ENCODE results near the gene MED23. TPM values are rescaled to one million over a fixed set of nuclear protein-coding genes. Genes with fewer than 3 reads are reported as not detected.

The MED23 gene
- polyA plus RNA-seq, 1 of the 3 experiments (the other 2 are of a cell fraction) = 10.1 TPM

- TF ChIP-seq ELF1 (IDR thresholded peaks at IDR 0.05) = no peak
- TF ChIP-seq FOSL2 (IDR thresholded peaks at IDR 0.05; ENCODE audit: borderline replicate concordance, low read depth) = no peak
- TF ChIP-seq FOXJ3 (CRISPR knock-in tag; IDR thresholded peaks at IDR 0.05) = no peak
- no peak for TF ChIP-seq TEAD4 (IDR thresholded peaks at IDR 0.05; ENCODE audit: borderline replicate concordance, insufficient read depth)
- no peak for TF ChIP-seq EZH2phosphoT487 (IDR thresholded peaks at IDR 0.05; ENCODE audit: borderline replicate concordance, low read depth)
- TF ChIP-seq YY1 (IDR thresholded peaks at IDR 0.05; ENCODE audit: low read depth) = no peak
- no peak for TF ChIP-seq GATA2 (CRISPR knock-in tag; IDR thresholded peaks at IDR 0.05)
- TF ChIP-seq CTCF (IDR thresholded peaks at IDR 0.05) = no peak
- TF ChIP-seq MXI1 (IDR thresholded peaks at IDR 0.05; ENCODE audit: low read depth, low read length) = no peak
- no peak for TF ChIP-seq GABPA (IDR thresholded peaks at IDR 0.05; ENCODE audit: low read depth)
- no peak for TF ChIP-seq IRF3 (IDR thresholded peaks at IDR 0.05; ENCODE audit: low read depth, low read length)
- DNase-seq = no peak
- Histone ChIP-seq H3K4me1 (ENCODE audit: control insufficient read depth in 1 of 2, insufficient read depth in 2 of 2, low read depth in 1 of 2, low read length in 1 of 2) (no peaks in the 10 kb centered on the region), H3K79me2 (ENCODE audit: insufficient read depth) (no peaks in the 10 kb centered on the region), H3K4me2 (no peak overlapping the region), H3K9me3 (no peaks in the 10 kb centered on the region), H2AFZ (ENCODE audit: low read depth) (no peak overlapping the region), H3F3A (replicated peaks; ENCODE audit: insufficient read depth) (no peaks in the 10 kb centered on the region), H3K27ac (ENCODE audit: low read depth in 2 of 2, low read length in 1 of 2) (no peak overlapping the region), H3K9me2 (no peaks in the 10 kb centered on the region), H3K36me3 (replicated peaks in 1 of 2; ENCODE audit: control insufficient read depth in 1 of 2, insufficient read depth in 2 of 2, low read length in 1 of 2) (no peaks in the 10 kb centered on the region), H3K27me3 (ENCODE audit: insufficient read depth) (peaks cover 5% of the 10 kb centered on the region; the same call in 1 of the 2 replicates), H4K20me1 (ENCODE audit: insufficient read depth) (no peaks in the 10 kb centered on the region), H3K9ac (no peak overlapping the region), H3K4me3 (ENCODE audit: low read depth in 2 of 2, low read length in 1 of 2) (no peak overlapping the region)
- ChIA-PET CTCF (interaction anchor here (1.5 kb wide), 1 partner anchor 36 kb away, joined by 6 read pairs; the partner anchor contains the start of gene MED23), POLR2A (no interaction called here)
- WGBS (ENCODE audit: low lambda C conversion rate) = 5% methylated on average over 2 of the region's 2 CpGs
These were observed 35.6 kb upstream of the MED23 start for GRCh38 chr6:131663578-131664165.

- no peak overlapping the region for H3K4me2 ChIP-seq
These were observed 32.2 kb upstream of the MED23 start for GRCh38 chr6:131660195-131660594.

More at GRCh38 chr6:131660195-131660594, 32.2 kb upstream of the MED23 start:
- H3K79me2 ChIP-seq (ENCODE audit: insufficient read depth) = no peaks in the 10 kb centered on the region
- no peaks in the 10 kb centered on the region for H3K4me1 ChIP-seq (ENCODE audit: control insufficient read depth in 1 of 2, insufficient read depth in 2 of 2, low read depth in 1 of 2, low read length in 1 of 2)
- TF ChIP-seq NFIC (IDR thresholded peaks at IDR 0.05; ENCODE audit: borderline replicate concordance) = no peak
- no peak for TF ChIP-seq JUND (IDR thresholded peaks at IDR 0.05)
- TF ChIP-seq RFX5 (IDR thresholded peaks at IDR 0.05; ENCODE audit: low read length) = no peak
- TF ChIP-seq RAD21 (IDR thresholded peaks at IDR 0.05; ENCODE audit: low read length) = no peak
- TF ChIP-seq EZH2phosphoT487 (IDR thresholded peaks at IDR 0.05; ENCODE audit: borderline replicate concordance, low read depth) = no peak
- no peak for TF ChIP-seq YY1 (IDR thresholded peaks at IDR 0.05; ENCODE audit: low read depth)
- no peak for TF ChIP-seq RXRA (IDR thresholded peaks at IDR 0.05; ENCODE audit: borderline replicate concordance, low read depth)
- no peak for TF ChIP-seq TEAD4 (IDR thresholded peaks at IDR 0.05; ENCODE audit: borderline replicate concordance, insufficient read depth)
- TF ChIP-seq IRF3 (IDR thresholded peaks at IDR 0.05; ENCODE audit: low read depth, low read length) = no peak
- no peak for TF ChIP-seq SIN3A (IDR thresholded peaks at IDR 0.05; ENCODE audit: borderline replicate concordance, low read depth, low read length)
- TF ChIP-seq USF2 (IDR thresholded peaks at IDR 0.05; ENCODE audit: borderline replicate concordance, low read depth, low read length) = no peak
- TF ChIP-seq MAX (IDR thresholded peaks at IDR 0.05; ENCODE audit: low read depth) = no peak
- no peak for TF ChIP-seq PBX3 (IDR thresholded peaks at IDR 0.05)
- no peak for TF ChIP-seq MXI1 (IDR thresholded peaks at IDR 0.05; ENCODE audit: low read depth, low read length)
- TF ChIP-seq NRF1 (IDR thresholded peaks at IDR 0.05; ENCODE audit: low read depth, low read length) = no peak
- no peak for TF ChIP-seq GABPA (IDR thresholded peaks at IDR 0.05; ENCODE audit: low read depth)
- no peak for TF ChIP-seq MEF2A (IDR thresholded peaks at IDR 0.05; ENCODE audit: borderline replicate concordance, low read depth)
- no peaks in the 10 kb centered on the region for H3K9me3 ChIP-seq
- ChIA-PET POLR2A (no interaction called here), CTCF (no interaction called here)
- no peak overlapping the region for H3K9ac ChIP-seq
- no peaks in the 10 kb centered on the region for H4K20me1 ChIP-seq (ENCODE audit: insufficient read depth)
- no peak overlapping the region for H3K27ac ChIP-seq (ENCODE audit: low read depth in 2 of 2, low read length in 1 of 2)
- WGBS (ENCODE audit: low lambda C conversion rate) = 9% methylated on average over 1 of the region's 1 CpG
- no peak for DNase-seq
- H2AFZ ChIP-seq (ENCODE audit: low read depth) = no peak overlapping the region
- H3F3A ChIP-seq (replicated peaks; ENCODE audit: insufficient read depth) = no peaks in the 10 kb centered on the region
- H3K36me3 ChIP-seq (replicated peaks in 1 of 2; ENCODE audit: control insufficient read depth in 1 of 2, insufficient read depth in 2 of 2, low read length in 1 of 2) = no peaks in the 10 kb centered on the region
- H3K27me3 ChIP-seq (ENCODE audit: insufficient read depth) = no peaks in the 10 kb centered on the region; the same call in 1 of the 2 replicates
- H3K9me2 ChIP-seq = no peaks in the 10 kb centered on the region
- no peak overlapping the region for H3K4me3 ChIP-seq (ENCODE audit: low read depth in 2 of 2, low read length in 1 of 2)

Measured in SK-N-SH (cell line).